AML-193 (cell line): Measurements from ENCODE around the gene AP3D1.
"Not testable (repeated sequence)": the region's sequence is repeated elsewhere in the genome, so short reads cannot be mapped to it uniquely, and the experiment has no call there.

Source experiments
- DNase-seq, 2 experiments: peaks; one replicate each; lab custom pipeline; 2025; lab: John Stamatoyannopoulos, UW

Gene AP3D1

GRCh38 chr19:2128252-2128651 lies 23.1 kb downstream of the AP3D1 start:
- not testable (repeated sequence) for DNase-seq

- no peak for DNase-seq
Observed at GRCh38 chr19:2127758-2128157, 23.6 kb downstream of the AP3D1 start.

GRCh38 chr19:2126879-2127518 lies 24.4 kb downstream of the AP3D1 start:
- no peak for DNase-seq

GRCh38 chr19:2123682-2124387 lies 27.5 kb downstream of the AP3D1 start:
- DNase-seq: no peak

GRCh38 chr19:2122982-2123381 lies 28.4 kb downstream of the AP3D1 start:
- DNase-seq: no peak

- DNase-seq: no peak
Observed at GRCh38 chr19:2122251-2122650, 29.1 kb downstream of the AP3D1 start.

GRCh38 chr19:2121416-2122051 lies 29.8 kb downstream of the AP3D1 start:
- no peak for DNase-seq

GRCh38 chr19:2120821-2121220 lies 30.5 kb downstream of the AP3D1 start:
- DNase-seq: no peak

GRCh38 chr19:2119921-2120785 lies 31.2 kb downstream of the AP3D1 start:
- no peak for DNase-seq

GRCh38 chr19:2118438-2118837 lies 32.9 kb downstream of the AP3D1 start:
- no peak for DNase-seq

GRCh38 chr19:2117215-2117960 lies 34.0 kb downstream of the AP3D1 start:
- no peak for DNase-seq

GRCh38 chr19:2116507-2116906 lies 34.9 kb downstream of the AP3D1 start:
- no peak for DNase-seq

- no peak for DNase-seq
Observed at GRCh38 chr19:2115911-2116426, 35.4 kb downstream of the AP3D1 start.

GRCh38 chr19:2115324-2115723 lies 36.0 kb downstream of the AP3D1 start:
- DNase-seq: no peak

- no peak for DNase-seq
Observed at GRCh38 chr19:2114821-2115220, 36.5 kb downstream of the AP3D1 start.

GRCh38 chr19:2114218-2114617 lies 37.1 kb downstream of the AP3D1 start:
- no peak for DNase-seq

- DNase-seq: no peak
Observed at GRCh38 chr19:2113439-2114211, 37.7 kb downstream of the AP3D1 start.

GRCh38 chr19:2112516-2113320 lies 38.6 kb downstream of the AP3D1 start:
- no peak for DNase-seq

- DNase-seq: no peak
Observed at GRCh38 chr19:2111886-2112285, 39.5 kb downstream of the AP3D1 start.

- no peak for DNase-seq
Observed at GRCh38 chr19:2111425-2111824, 39.9 kb downstream of the AP3D1 start.
